A673 (cell line): Measurements from ENCODE around the gene PLPP7. TPM values are rescaled to one million over a fixed set of nuclear protein-coding genes. Genes with fewer than 3 reads are reported as not detected.

Experiments used
- BruUV-seq: library from RNA; stranded (reverse); fragments of 400-500 nt; replicated peaks from 2 replicates; lab custom pipeline; 2021; lab: Mats Ljungman, UMichigan
- CTCF ChIA-PET: fragments of 300-600 bp; sonication (Branson Sonifier 250); formaldehyde crosslinking; loops from one replicate; lab custom pipeline; 2022; ENCODE audit warnings: antibody characterized with exemption; lab: Charles Lee
- POLR2A ChIA-PET: fragments of 300-600 bp; sonication (Branson Sonifier 250); formaldehyde crosslinking; loops from one replicate; lab custom pipeline; 2022; ENCODE audit warnings: antibody characterized with exemption; ENCODE audit not compliant: low non-redundant PET; lab: Charles Lee
- DNase-seq: peaks from one replicate; pipeline ENCODE4 v3.0.0-alpha.2; 2015; ENCODE audit warnings: low spot score
- H3K27ac ChIP-seq: fragments of 200-600 bp; sonication (generic); 2 replicates; pipeline ENCODE4 v1.5.1; 2016; ENCODE audit warnings: mixed run types, low read depth, mild to moderate bottlenecking, mixed read lengths, antibody characterized with exemption, low read length; ENCODE audit not compliant: poor library complexity, severe bottlenecking
- H3K27me3 ChIP-seq: fragments of 200-600 bp; sonication (generic); replicated peaks from 2 replicates; pipeline ENCODE4 v1.6.1; 2017; ENCODE audit warnings: mixed run types, low read depth, mild to moderate bottlenecking, mixed read lengths, antibody characterized with exemption, low read length; ENCODE audit not compliant: insufficient read depth, poor library complexity
- H3K36me3 ChIP-seq: fragments of 200-600 bp; sonication (generic); 2 replicates; pipeline ENCODE4 v1.6.1; 2016; ENCODE audit warnings: mixed run types, mild to moderate bottlenecking, mixed read lengths, antibody characterized with exemption, low read length; ENCODE audit not compliant: insufficient read depth, poor library complexity, severe bottlenecking
- H3K4me1 ChIP-seq: fragments of 200-600 bp; sonication (generic); 2 replicates; pipeline ENCODE4 v1.6.1; 2017; ENCODE audit warnings: mixed run types, mild to moderate bottlenecking, mixed read lengths, antibody characterized with exemption, low read length; ENCODE audit not compliant: insufficient read depth, poor library complexity, severe bottlenecking
- H3K4me3 ChIP-seq: fragments of 200-600 bp; sonication (generic); 2 replicates; pipeline ENCODE4 v1.5.1; 2016; ENCODE audit warnings: low read depth, mixed run types, mild to moderate bottlenecking, mixed read lengths, low read length; ENCODE audit not compliant: poor library complexity, severe bottlenecking
- H3K9me3 ChIP-seq: fragments of 200-600 bp; sonication (generic); 2 replicates; pipeline ENCODE4 v1.6.1; 2016; ENCODE audit warnings: mixed run types, low read depth, mild to moderate bottlenecking, mixed read lengths, antibody characterized with exemption, low read length; ENCODE audit not compliant: poor library complexity, severe bottlenecking
- CTCF ChIP-seq: fragments of 300-800, 200-600 bp; sonication (generic); conservative IDR thresholded peaks from 2 replicates; pipeline ENCODE4 v1.5.1; 2017; ENCODE audit warnings: low read depth, mild to moderate bottlenecking, antibody characterized with exemption, low read length, moderate library complexity, mixed read lengths
- EZH2 ChIP-seq: fragments of 200-600 bp; sonication (generic); IDR thresholded peaks from 2 replicates; pipeline ENCODE4 v1.6.1; 2017; ENCODE audit warnings: borderline replicate concordance, low read depth, mild to moderate bottlenecking, mixed read lengths, antibody characterized with exemption, low read length; ENCODE audit not compliant: poor library complexity, severe bottlenecking
- intact Hi-C: fragments of 100-400 bp; cut with micrococcal nuclease; formaldehyde crosslinking; loops from one replicate; pipeline ENCODE4 v1.10.0; 2022; ENCODE audit not compliant: unreplicated experiment
- total RNA-seq: library from RNA; stranded (reverse); gene quantifications from 2 replicates; pipeline ENCODE4 v1.2.3, GENCODE V29; 2021

The PLPP7 gene
- total RNA-seq, 1 experiment from 2014 or later: not detected

- no peaks in the 10 kb centered on the region for H3K4me1 ChIP-seq
- H3K9me3 ChIP-seq: no peaks in the 10 kb centered on the region
- DNase-seq: no peak
- no peak for TF ChIP-seq CTCF
- TF ChIP-seq EZH2: no peak
- H3K27me3 ChIP-seq: no peaks in the 10 kb centered on the region
- POLR2A ChIA-PET: no interaction called here
- H3K4me3 ChIP-seq: no peak overlapping the region
- intact Hi-C loops: no loop called here
- no peaks in the 10 kb centered on the region for H3K36me3 ChIP-seq
- CTCF ChIA-PET: no interaction called here
- no peak overlapping the region for H3K27ac ChIP-seq
- no TSS peak for BruUV-seq
Observed at GRCh38 chr9:131263701-131264100, 25.8 kb upstream of the PLPP7 start.

GRCh38 chr9:131264231-131264630 lies 25.3 kb upstream of the PLPP7 start:
- POLR2A ChIA-PET: no interaction called here

GRCh38 chr9:131266266-131267229 lies 23.0 kb upstream of the PLPP7 start:
- Histone ChIP-seq H3K27me3 (no peaks in the 10 kb centered on the region), H3K27ac (no peak overlapping the region), H3K9me3 (no peaks in the 10 kb centered on the region), H3K4me3 (no peak overlapping the region), H3K4me1 (no peaks in the 10 kb centered on the region), H3K36me3 (no peaks in the 10 kb centered on the region)
- no TSS peak for BruUV-seq
- CTCF ChIA-PET: no interaction called here
- DNase-seq: no peak
- intact Hi-C loops: no loop called here
- no peak for TF ChIP-seq CTCF
- POLR2A ChIA-PET: no interaction called here

More at GRCh38 chr9:131264231-131264630, 25.3 kb upstream of the PLPP7 start:
- intact Hi-C loops: no loop called here
- BruUV-seq: no TSS peak
- H3K4me3 ChIP-seq: no peak overlapping the region
- no peaks in the 10 kb centered on the region for H3K4me1 ChIP-seq
- DNase-seq: no peak
- H3K27me3 ChIP-seq: no peaks in the 10 kb centered on the region
- no peaks in the 10 kb centered on the region for H3K9me3 ChIP-seq
- CTCF ChIA-PET: no interaction called here
- no peak for TF ChIP-seq CTCF
- no peak for TF ChIP-seq EZH2
- H3K36me3 ChIP-seq: no peaks in the 10 kb centered on the region
- no peak overlapping the region for H3K27ac ChIP-seq
